GM23338 (cell line): ENCODE data around the gene TYRP1. TPM values are rescaled to one million over a fixed set of nuclear protein-coding genes. Genes with fewer than 3 reads are reported as not detected.

Source experiments
- ATAC-seq: fragments of 200-7000 bp; cut with Tn5 transposase; 3 replicates; pipeline ENCODE4 v1.9.1; 2020
- DNase-seq: peaks from one replicate; pipeline ENCODE4 v3.0.0-alpha.2; 2015; ENCODE audit warnings: low spot score
- H2AFZ ChIP-seq: fragments of 200-600 bp; sonication (generic); 2 replicates; pipeline ENCODE4 v1.8.0; 2016; ENCODE audit warnings: antibody characterized with exemption, mild to moderate bottlenecking, moderate library complexity
- H3F3A ChIP-seq: fragments of 200-600 bp; sonication (generic); replicated peaks from 2 replicates; pipeline ENCODE4 v1.8.0; 2017; ENCODE audit warnings: antibody characterized with exemption, mixed run types, low read depth
- H3K27ac ChIP-seq: fragments of 200-600 bp; sonication (generic); 2 replicates; pipeline ENCODE4 v1.6.1; 2016; ENCODE audit warnings: low read depth
- H3K27me3 ChIP-seq: fragments of 200-600 bp; sonication (generic); 2 replicates; pipeline ENCODE4 v1.8.0; 2016; ENCODE audit warnings: mild to moderate bottlenecking, mixed run types, moderate library complexity; ENCODE audit not compliant: insufficient read depth
- H3K36me3 ChIP-seq: fragments of 200-600 bp; sonication (generic); 2 replicates; pipeline ENCODE4 v1.8.0; 2016; ENCODE audit warnings: mild to moderate bottlenecking; ENCODE audit not compliant: insufficient read depth
- H3K4me1 ChIP-seq: fragments of 200-600 bp; sonication (generic); 2 replicates; pipeline ENCODE4 v1.8.0; 2016; ENCODE audit warnings: mild to moderate bottlenecking, moderate library complexity; ENCODE audit not compliant: insufficient read depth
- H3K4me2 ChIP-seq: fragments of 200-600 bp; sonication (generic); 2 replicates; pipeline ENCODE4 v1.7.1; 2017; ENCODE audit warnings: mixed run types
- H3K4me3 ChIP-seq: fragments of 200-600 bp; sonication (generic); 2 replicates; pipeline ENCODE4 v1.6.1; 2016; ENCODE audit warnings: mixed run types
- H3K79me2 ChIP-seq: fragments of 200-600 bp; sonication (generic); replicated peaks from 2 replicates; pipeline ENCODE4 v1.8.0; 2017; ENCODE audit warnings: mild to moderate bottlenecking; ENCODE audit not compliant: insufficient read depth
- H3K9me2 ChIP-seq: fragments of 200-600 bp; sonication (generic); 2 replicates; pipeline ENCODE4 v1.8.0; 2017; ENCODE audit not compliant: insufficient read depth
- H4K20me1 ChIP-seq: fragments of 200-600 bp; sonication (generic); replicated peaks from 2 replicates; pipeline ENCODE4 v1.8.0; 2017; ENCODE audit warnings: mild to moderate bottlenecking; ENCODE audit not compliant: insufficient read depth
- H3K27ac Mint-ChIP-seq: 2 replicates; pipeline ENCODE4 v1.8.0; 2020; ENCODE audit warnings: inconsistent platforms, mild to moderate bottlenecking, moderate library complexity, mixed read lengths
- H3K27me3 Mint-ChIP-seq: 3 replicates; pipeline ENCODE4 v1.8.0; 2022; ENCODE audit warnings: low read depth, mild to moderate bottlenecking, moderate library complexity, mixed read lengths, inconsistent platforms; ENCODE audit not compliant: insufficient read depth, poor library complexity
- H3K36me3 Mint-ChIP-seq: 3 replicates; pipeline ENCODE4 v1.8.0; 2021; ENCODE audit warnings: low read depth, mild to moderate bottlenecking, inconsistent platforms, moderate library complexity, mixed read lengths
- H3K4me1 Mint-ChIP-seq: 3 replicates; pipeline ENCODE4 v1.8.0; 2020; ENCODE audit warnings: mild to moderate bottlenecking, inconsistent platforms, mixed read lengths
- H3K4me3 Mint-ChIP-seq: 3 replicates; pipeline ENCODE4 v1.8.0; 2021; ENCODE audit warnings: moderate library complexity, mild to moderate bottlenecking, inconsistent platforms, mixed read lengths
- H3K9me3 Mint-ChIP-seq: 3 replicates; pipeline ENCODE4 v1.8.0; 2020; ENCODE audit warnings: moderate library complexity, mild to moderate bottlenecking, inconsistent platforms, mixed read lengths
- CREB1 ChIP-seq: fragments of 250-450 bp; sonication (Bioruptor Pico); IDR thresholded peaks from 2 replicates; pipeline ENCODE4 v1.5.0; 2020; ENCODE audit warnings: low read depth, mild to moderate bottlenecking, moderate library complexity
- EZH2 ChIP-seq: fragments of 200-600 bp; sonication (generic); IDR thresholded peaks from one replicate; pipeline ENCODE4 v1.8.0; 2017; ENCODE audit warnings: antibody characterized with exemption, mild to moderate bottlenecking, low read depth; ENCODE audit not compliant: unreplicated experiment
- EZH2phosphoT487 ChIP-seq: fragments of 200-600 bp; sonication (generic); IDR thresholded peaks from one replicate; pipeline ENCODE4 v1.8.1; 2018; ENCODE audit warnings: antibody characterized with exemption; ENCODE audit not compliant: unreplicated experiment
- JUNB ChIP-seq: IDR thresholded peaks from one replicate; pipeline ENCODE4 v1.6.1; 2016; ENCODE audit warnings: antibody characterized with exemption; ENCODE audit not compliant: unreplicated experiment
- NANOG ChIP-seq: IDR thresholded peaks from 2 replicates; pipeline ENCODE4 v1.6.1; 2016; ENCODE audit warnings: antibody characterized with exemption, borderline replicate concordance
- ZNF114 ChIP-seq: fragments of 250-450 bp; sonication (Bioruptor Pico); IDR thresholded peaks from 2 replicates; pipeline ENCODE4 v1.5.0; 2020; ENCODE audit warnings: mild to moderate bottlenecking, moderate library complexity
- ZNF331 ChIP-seq: fragments of 250-450 bp; sonication (Bioruptor Pico); IDR thresholded peaks from 2 replicates; pipeline ENCODE4 v1.5.0; 2020; ENCODE audit warnings: low read depth, mild to moderate bottlenecking, moderate library complexity
- ZNF462 ChIP-seq: fragments of 250-450 bp; sonication (Bioruptor Pico); IDR thresholded peaks from 2 replicates; pipeline ENCODE4 v1.5.0; 2020; ENCODE audit warnings: mild to moderate bottlenecking, moderate library complexity
- polyA plus RNA-seq: library from polyadenylated mRNA; unstranded; fragments of >200 nt; fragmentation: Nextera tagmentation; extraction: Ambion mirVana; gene quantifications from 2 replicates; pipeline ENCODE4 v1.2.1, GENCODE V29; 2016
- total RNA-seq: library from RNA; depleted of rRNA; stranded (reverse); fragments of >200 nt; shearing (Covaris generic); gene quantifications from 2 replicates; pipeline ENCODE4 v1.2.3, GENCODE V29; 2014

Gene TYRP1
- total and polyA plus RNA-seq, 2 experiments from 2014 or later = not detected

DNA sequence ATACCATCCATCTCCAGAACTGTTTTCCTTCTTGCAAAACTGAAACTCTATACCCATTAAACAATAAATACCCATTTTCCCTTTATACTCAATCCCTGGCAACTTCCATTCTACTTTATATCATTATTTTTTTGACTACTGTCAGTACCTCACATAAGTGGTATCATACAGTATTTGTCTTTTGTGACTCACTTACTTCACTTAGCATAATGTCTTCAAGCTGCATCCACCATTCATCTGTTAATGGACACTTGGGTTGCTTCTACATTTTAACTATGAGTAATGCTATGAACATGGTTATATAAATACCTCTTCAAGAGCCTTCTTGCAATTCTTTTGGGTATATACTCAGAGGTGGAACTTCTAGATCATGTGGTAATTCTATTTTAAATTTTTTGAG, 11.6 kb upstream of the TYRP1 start (continued):
- TF ChIP-seq ZNF462 = no peak
- no peak for TF ChIP-seq EZH2
- TF ChIP-seq ZNF114 (CRISPR knock-in tag) = no peak
- no peak for TF ChIP-seq EZH2phosphoT487
- TF ChIP-seq ZNF331 (CRISPR knock-in tag) = no peak

- DNase-seq = no peak
- no peak overlapping the region for H2AFZ ChIP-seq
- TF ChIP-seq EZH2phosphoT487 (no peak), CREB1 (no peak), ZNF462 (no peak), NANOG (no peak), JUNB (no peak)
Observed at GRCh38 chr9:12684974-12685373, 8.2 kb upstream of the TYRP1 start.

More at GRCh38 chr9:12684974-12685373, 8.2 kb upstream of the TYRP1 start:
- H3K4me3 Mint-ChIP-seq = no peak overlapping the region
- Histone ChIP-seq H3K79me2 (no peaks in the 10 kb centered on the region), H3K4me2 (no peak overlapping the region), H4K20me1 (no peaks in the 10 kb centered on the region), H3K4me3 (no peak overlapping the region), H3K27me3 (no peaks in the 10 kb centered on the region), H3K36me3 (no peaks in the 10 kb centered on the region), H3K4me1 (peaks cover 10% of the 10 kb centered on the region; the same call in 1 of the 2 replicates), H3F3A (no peaks in the 10 kb centered on the region), H3K27ac (no peak overlapping the region), H3K9me2 (no peaks in the 10 kb centered on the region)
- H3K4me1 Mint-ChIP-seq = peaks cover 8% of the 10 kb centered on the region
- no peak overlapping the region for H3K27ac Mint-ChIP-seq
- ATAC-seq = no peak
- no peaks in the 10 kb centered on the region for H3K27me3 Mint-ChIP-seq
- no peaks in the 10 kb centered on the region for H3K9me3 Mint-ChIP-seq
- H3K36me3 Mint-ChIP-seq = no peaks in the 10 kb centered on the region
